Endothelial cell of umbilical vein (primary cell): ENCODE results near the gene PRR7. TPM values are rescaled to one million over a fixed set of nuclear protein-coding genes. Genes with fewer than 3 reads are reported as not detected.

ENCODE experiments used
- BruUV-seq: library from RNA; stranded (reverse); fragments of 400-500 nt; replicated peaks from 2 replicates; lab custom pipeline; 2021; lab: Mats Ljungman, UMichigan
- CTCF ChIA-PET: fragments of 300-600, 350-600 bp; sonication (Branson Sonifier 250); formaldehyde crosslinking; loops from one replicate; lab custom pipeline; 2021; ENCODE audit warnings: antibody characterized with exemption, inconsistent platforms; lab: Charles Lee
- POLR2A ChIA-PET: fragments of 300-600, 350-600 bp; sonication (Branson Sonifier 250); formaldehyde crosslinking; loops from one replicate; lab custom pipeline; 2021; ENCODE audit warnings: antibody characterized with exemption, inconsistent platforms; lab: Charles Lee
- DNase-seq: peaks from one replicate; pipeline ENCODE4 v3.0.0-alpha.2; 2011; ENCODE audit warnings: low read depth, low spot score
- FAIRE-seq: peaks from 2 replicates; lab custom pipeline; 2011; peaks lifted over from hg19 to GRCh38; lab: Jason Lieb, UNC
- H2AFZ ChIP-seq: 2 replicates; pipeline ENCODE4 v1.6.0; 2012; ENCODE audit warnings: low read depth, low read length, control low read depth, inconsistent platforms
- H3K27ac ChIP-seq: 2 replicates; pipeline ENCODE4 v1.5.1; 2011; ENCODE audit warnings: low read depth, mild to moderate bottlenecking, control low read depth, low read length, moderate library complexity; ENCODE audit not compliant: insufficient read depth
- H3K27me3 ChIP-seq, 2 experiments: 2 replicates each; pipeline versions ENCODE4 v1.6.0 to v1.6.1; 2011; ENCODE audit warnings: low read length in 2 of 2, mixed read lengths in 1 of 2; ENCODE audit not compliant: control insufficient read depth in 2 of 2, insufficient read depth in 2 of 2
- H3K36me3 ChIP-seq, 2 experiments: 2 replicates in 1 of 2; 3 replicates in 1 of 2; pipeline ENCODE4 v1.5.1; 2011; ENCODE audit warnings: low read length in 2 of 2, mild to moderate bottlenecking in 1 of 2, moderate library complexity in 1 of 2; ENCODE audit not compliant: control insufficient read depth in 2 of 2, insufficient read depth in 2 of 2; ENCODE audit errors: extremely low read depth in 1 of 2
- H3K4me1 ChIP-seq: 3 replicates; pipeline ENCODE4 v1.5.1; 2011; ENCODE audit warnings: mild to moderate bottlenecking, low read length; ENCODE audit not compliant: control insufficient read depth, insufficient read depth; ENCODE audit errors: extremely low read depth
- H3K4me2 ChIP-seq: 2 replicates; pipeline ENCODE4 v1.6.1; 2011; ENCODE audit warnings: low read length, control low read depth, mixed read lengths; ENCODE audit not compliant: insufficient read depth
- H3K4me3 ChIP-seq, 3 experiments: fragments of 200-600 bp in 1 of 3; sonication (generic), shearing (Covaris generic) in 1 of 3; replicated peaks in 1 of 3; 2 replicates each; pipeline ENCODE4 v1.5.1; 2011 to 2016; ENCODE audit warnings: control low read depth in 3 of 3, low read length in 3 of 3, mild to moderate bottlenecking in 2 of 3, inconsistent platforms in 1 of 3, low read depth in 1 of 3, moderate library complexity in 1 of 3; ENCODE audit not compliant: insufficient read depth in 1 of 3
- H3K79me2 ChIP-seq: 2 replicates; pipeline ENCODE4 v1.6.0; 2012; ENCODE audit warnings: low read length, inconsistent platforms; ENCODE audit not compliant: control insufficient read depth, insufficient read depth
- H3K9ac ChIP-seq: replicated peaks from 2 replicates; pipeline ENCODE3; 2011; ENCODE audit warnings: low read length, control low read depth; ENCODE audit not compliant: insufficient read depth; ENCODE audit errors: extremely low read depth
- H3K9me1 ChIP-seq: replicated peaks from 3 replicates; pipeline ENCODE4 v1.6.0; 2011; ENCODE audit warnings: mild to moderate bottlenecking, low read length; ENCODE audit not compliant: control insufficient read depth, insufficient read depth; ENCODE audit errors: extremely low read depth
- H3K9me3 ChIP-seq: replicated peaks from 2 replicates; pipeline ENCODE4 v1.5.1; 2012; ENCODE audit warnings: low read length, inconsistent platforms; ENCODE audit not compliant: control insufficient read depth, insufficient read depth
- H4K20me1 ChIP-seq: replicated peaks from 2 replicates; pipeline ENCODE3; 2011; ENCODE audit warnings: mild to moderate bottlenecking, low read length; ENCODE audit not compliant: control insufficient read depth, insufficient read depth; ENCODE audit errors: extremely low read depth
- EZH2 ChIP-seq: IDR thresholded peaks from 2 replicates; pipeline ENCODE4 v1.6.1; 2012; ENCODE audit warnings: borderline replicate concordance, low read depth, mild to moderate bottlenecking, moderate library complexity, low read length, inconsistent platforms; ENCODE audit not compliant: severe bottlenecking
- FOS ChIP-seq: IDR thresholded peaks from 2 replicates; pipeline ENCODE4 v1.6.1; 2011; ENCODE audit warnings: mild to moderate bottlenecking, low read length, moderate library complexity, borderline replicate concordance; ENCODE audit not compliant: insufficient read depth
- GATA2 ChIP-seq: IDR thresholded peaks from 2 replicates; pipeline ENCODE4 v1.7.0; 2011; ENCODE audit warnings: low read depth, mild to moderate bottlenecking, moderate library complexity, mixed read lengths, low read length; ENCODE audit not compliant: insufficient read length, insufficient read depth
- JUN ChIP-seq: IDR thresholded peaks from 2 replicates; pipeline ENCODE4 v1.6.1; 2011; ENCODE audit warnings: borderline replicate concordance, low read depth; ENCODE audit not compliant: insufficient read length, insufficient read depth
- MYC ChIP-seq: IDR thresholded peaks from one replicate; pipeline ENCODE4 v1.6.1; 2011; ENCODE audit warnings: mild to moderate bottlenecking, low read depth, low read length
- POLR2A ChIP-seq: IDR thresholded peaks from 2 replicates; pipeline ENCODE4 v1.6.1; 2012; ENCODE audit warnings: low read depth, mild to moderate bottlenecking, control low read depth, low read length
- POLR2AphosphoS5 ChIP-seq: IDR thresholded peaks from 2 replicates; pipeline ENCODE4 v1.6.1; 2012; ENCODE audit warnings: low read depth, mild to moderate bottlenecking, control low read depth, low read length, moderate library complexity; ENCODE audit not compliant: insufficient read depth
- dilution Hi-C: fragments of 300-500 bp; cut with MboI; formaldehyde crosslinking; loops from one replicate; pipeline ENCODE4 v1.15.0; 2019; ENCODE audit warnings: low sequenced_read_pairs; ENCODE audit not compliant: extremely low pct_ligation_motif_present
- intact Hi-C: fragments of 100-400 bp; cut with micrococcal nuclease; formaldehyde crosslinking; loops from one replicate; pipeline ENCODE4 v1.10.0; 2022
- polyA plus RNA-seq, 4 experiments: library from polyadenylated mRNA; depleted of rRNA in 3 of 4; stranded (reverse) in 3 of 4; unstranded in 1 of 4; fragments of >200 nt; gene quantifications; 2 replicates each; pipeline versions ENCODE4 v1.2.1 to v1.2.3, GENCODE V29; 2011 to 2012; ENCODE audit warnings: missing spikeins in 1 of 4
- total RNA-seq: library from RNA; stranded (reverse); gene quantifications from 2 replicates; pipeline ENCODE4 v1.2.3, GENCODE V29; 2021
- TF ChIP-seq, protein P1 (sequence below), 2 donors: IDR thresholded peaks; 1 replicate in 1 of 2; 2 replicates in 1 of 2; pipeline ENCODE4 v1.5.1; 2011; ENCODE audit warnings: low read length in 2 of 2, mild to moderate bottlenecking in 2 of 2, moderate library complexity in 2 of 2, control low read depth in 1 of 2, inconsistent platforms in 1 of 2, low read depth in 1 of 2; ENCODE audit not compliant: insufficient read depth in 1 of 2; ENCODE audit errors: extremely low read depth in 1 of 2
- TF ChIP-seq, protein P2 (sequence below): IDR thresholded peaks from 2 replicates; pipeline ENCODE4 v1.6.1; 2011; ENCODE audit not compliant: insufficient read depth, insufficient read length

Gene PRR7
- total and polyA plus RNA-seq, 2 donors (not counting 3 experiments of a cell fraction or from before 2014, with no cell fraction given), result 6.5 to 6.6 TPM

DNA sequence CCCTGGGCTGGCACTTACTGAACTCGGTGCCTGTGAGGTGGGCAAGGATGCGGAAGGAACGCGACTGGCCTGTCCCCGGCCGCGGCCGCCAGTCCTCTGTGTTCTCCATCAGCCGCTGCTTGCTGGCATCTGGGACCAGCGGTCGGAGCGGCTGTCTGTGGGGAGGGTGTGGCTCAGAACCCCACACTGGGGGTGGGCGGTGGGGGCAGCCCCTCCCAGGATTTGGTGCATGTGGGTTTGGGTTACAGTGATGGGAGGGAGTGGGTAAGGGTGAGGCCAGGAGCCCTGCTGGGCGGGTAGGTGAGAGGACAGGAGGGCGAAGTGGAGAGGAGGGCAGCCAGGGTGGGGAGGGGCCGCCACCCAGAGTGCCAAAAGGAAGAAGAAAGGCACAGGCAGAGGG is 44.4 kb downstream of the PRR7 start:
- no peaks in the 10 kb centered on the region for H3K27me3 ChIP-seq
- TF ChIP-seq, protein P1, sequence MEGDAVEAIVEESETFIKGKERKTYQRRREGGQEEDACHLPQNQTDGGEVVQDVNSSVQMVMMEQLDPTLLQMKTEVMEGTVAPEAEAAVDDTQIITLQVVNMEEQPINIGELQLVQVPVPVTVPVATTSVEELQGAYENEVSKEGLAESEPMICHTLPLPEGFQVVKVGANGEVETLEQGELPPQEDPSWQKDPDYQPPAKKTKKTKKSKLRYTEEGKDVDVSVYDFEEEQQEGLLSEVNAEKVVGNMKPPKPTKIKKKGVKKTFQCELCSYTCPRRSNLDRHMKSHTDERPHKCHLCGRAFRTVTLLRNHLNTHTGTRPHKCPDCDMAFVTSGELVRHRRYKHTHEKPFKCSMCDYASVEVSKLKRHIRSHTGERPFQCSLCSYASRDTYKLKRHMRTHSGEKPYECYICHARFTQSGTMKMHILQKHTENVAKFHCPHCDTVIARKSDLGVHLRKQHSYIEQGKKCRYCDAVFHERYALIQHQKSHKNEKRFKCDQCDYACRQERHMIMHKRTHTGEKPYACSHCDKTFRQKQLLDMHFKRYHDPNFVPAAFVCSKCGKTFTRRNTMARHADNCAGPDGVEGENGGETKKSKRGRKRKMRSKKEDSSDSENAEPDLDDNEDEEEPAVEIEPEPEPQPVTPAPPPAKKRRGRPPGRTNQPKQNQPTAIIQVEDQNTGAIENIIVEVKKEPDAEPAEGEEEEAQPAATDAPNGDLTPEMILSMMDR (IDR thresholded peaks at IDR 0.05; ENCODE audit: extremely low read depth in 1 of 2, insufficient read depth in 1 of 2, low read depth in 1 of 2, low read length in 2 of 2), result no peak
- TF ChIP-seq FOS (no peak), EZH2 (no peak), JUN (no peak), POLR2AphosphoS5 (no peak), POLR2A (no peak), GATA2 (no peak), MYC (no peak)
- TF ChIP-seq, protein P2, sequence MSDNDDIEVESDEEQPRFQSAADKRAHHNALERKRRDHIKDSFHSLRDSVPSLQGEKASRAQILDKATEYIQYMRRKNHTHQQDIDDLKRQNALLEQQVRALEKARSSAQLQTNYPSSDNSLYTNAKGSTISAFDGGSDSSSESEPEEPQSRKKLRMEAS, result no peak
- no peaks in the 10 kb centered on the region for H3K9me3 ChIP-seq
- intact Hi-C loops, result loop anchor here (1.0 to 10.0 kb wide), 3 partner anchors 10 to 956 kb away; partner anchors contain the start of genes N4BP3 and RNF44
- DNase-seq (no peak), FAIRE-seq (no peak)
- no peak overlapping the region for H3K4me3 ChIP-seq
- peaks cover 22 to 43% of the 10 kb centered on the region in 2 experiments for H3K36me3 ChIP-seq
- ChIA-PET POLR2A (no interaction called here), CTCF (interaction anchor here (0.7 to 5.3 kb wide), 6 partner anchors 11 to 35 kb away, joined by 3 to 58 read pairs (median 4); partner anchors contain the start of gene DOK3)
- no peak overlapping the region for H3K4me2 ChIP-seq
- BruUV-seq, result no TSS peak
- peaks cover 46% of the 10 kb centered on the region for H3K4me1 ChIP-seq
- dilution Hi-C loops, result no loop called here
- no peak overlapping the region for H2AFZ ChIP-seq
- H3K27ac ChIP-seq, result no peak overlapping the region
- H3K9ac ChIP-seq, result no peak overlapping the region
- H3K79me2 ChIP-seq, result peaks cover 41% of the 10 kb centered on the region
- H3K9me1 ChIP-seq, result no peaks in the 10 kb centered on the region
- H4K20me1 ChIP-seq, result no peaks in the 10 kb centered on the region
